ENCODE measurements around the gene NAA60.

Gene NAA60

DNA sequence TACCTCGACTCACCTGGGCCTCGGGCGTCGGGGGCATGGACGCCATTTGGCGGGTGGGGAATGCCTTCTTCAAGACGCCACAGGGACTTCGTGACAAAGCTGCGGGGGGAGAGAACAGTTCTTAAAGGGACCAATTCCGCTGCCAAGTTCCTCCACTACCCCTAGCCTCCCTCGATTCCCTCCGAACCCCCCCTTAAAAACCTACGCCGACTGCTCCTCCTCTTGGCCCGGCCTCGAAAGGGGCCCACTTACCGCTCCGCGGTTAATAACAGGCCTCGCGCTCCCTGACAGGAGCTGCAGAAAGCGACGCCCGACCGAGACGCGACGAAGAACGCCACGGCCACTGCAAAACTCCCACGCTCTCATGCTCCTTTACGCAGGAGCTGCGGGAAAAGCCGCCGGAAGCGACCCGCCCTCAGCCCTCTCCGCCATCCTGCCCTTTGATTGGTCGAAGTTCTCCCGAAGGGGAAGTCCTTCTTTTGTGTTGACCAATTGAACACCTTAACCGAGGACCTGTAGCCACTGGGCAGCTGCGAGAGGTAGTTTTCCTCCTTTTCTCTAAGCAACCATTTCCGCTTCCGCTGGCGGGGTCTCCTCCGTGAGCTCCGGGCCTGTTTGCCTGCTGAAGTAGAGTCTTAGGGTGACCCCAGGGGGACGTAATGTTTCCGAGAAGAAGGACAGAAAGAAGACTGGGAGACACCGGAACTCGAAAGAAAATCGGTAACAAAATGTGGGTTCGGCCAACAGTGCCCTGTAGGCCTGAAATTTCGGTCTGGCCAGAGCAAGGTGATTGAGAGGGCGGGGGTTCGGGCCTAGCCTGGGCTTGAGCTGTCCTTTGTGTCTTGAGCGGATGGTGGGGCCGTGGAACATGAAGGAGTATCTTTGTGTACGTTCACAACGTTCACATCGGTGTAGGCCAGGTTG lies at the start of gene NAA60, which contains the start of gene ZNF597:
NAA60 (plus strand) TSS at position 573 of the 924 bp plus-strand sequence. CDS start 32,548 bp downstream, outside the sequence.
ZNF597 (minus strand) TSS at position 397 of the 924 bp plus-strand sequence; CDS start at position 46, 351 bp downstream.
- peak; percentile 94 for DNase-seq

DNA sequence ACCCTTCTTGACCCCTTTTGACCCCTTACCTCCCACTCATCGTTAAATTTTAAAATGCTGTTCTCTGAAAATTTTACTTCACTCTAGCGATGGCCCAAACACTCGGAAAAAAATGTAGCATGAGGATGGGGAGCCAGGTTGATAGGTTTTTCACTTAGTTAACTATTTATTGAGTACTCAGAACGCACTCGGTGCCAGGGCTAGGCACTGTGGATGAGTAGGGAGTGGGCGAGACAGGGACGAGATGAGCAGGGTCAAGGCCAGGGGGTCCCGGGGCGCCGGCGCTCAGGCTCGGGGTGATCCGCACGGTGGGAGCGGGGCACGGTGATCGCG lies 43.1 kb upstream of the NAA60 start:
- no peak for DNase-seq

DNA sequence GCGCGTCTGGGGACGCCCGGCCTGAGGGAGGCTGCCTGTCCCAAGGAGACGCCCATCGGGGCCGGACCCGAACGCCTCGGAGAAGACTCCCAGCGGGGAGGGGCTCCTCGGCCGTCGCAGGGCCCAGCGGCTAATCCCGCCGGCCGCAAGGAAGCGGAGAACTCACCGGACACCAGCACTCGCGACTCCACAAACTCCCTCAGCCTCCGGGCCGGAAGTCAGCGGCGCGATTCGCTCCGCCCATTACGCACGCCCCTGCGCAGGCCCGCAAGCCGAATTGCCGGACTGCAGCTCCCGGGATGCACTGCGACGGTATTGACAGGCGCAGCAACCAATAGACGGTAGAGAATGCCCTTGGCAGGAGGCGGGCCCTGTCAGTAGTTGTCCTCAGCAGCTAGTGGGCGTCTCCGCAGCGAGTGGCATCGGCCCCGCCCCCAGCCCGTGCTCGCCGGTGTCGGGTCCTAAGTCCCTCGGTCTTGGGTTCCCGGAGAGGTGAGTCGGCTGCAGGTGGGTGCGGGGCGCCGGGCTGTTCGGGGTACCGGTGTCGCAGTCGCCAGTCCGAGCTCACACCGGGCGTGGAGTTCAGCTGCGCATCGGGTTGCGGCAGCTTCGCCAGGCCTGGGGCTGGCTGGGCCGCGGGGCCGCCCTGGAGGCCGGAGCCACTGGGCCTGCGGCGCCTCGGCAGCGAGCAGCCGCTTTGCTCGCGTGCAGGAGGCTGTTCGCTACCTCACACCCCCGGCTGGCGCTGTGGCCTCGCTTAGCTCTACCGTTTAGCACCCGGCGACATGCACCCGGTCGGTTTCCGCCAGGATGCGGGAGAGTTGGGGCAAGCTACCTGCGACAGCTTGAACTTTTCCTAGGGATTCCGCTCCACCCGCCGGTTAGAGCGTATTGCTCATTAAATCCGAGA lies 42.4 kb upstream of the NAA60 start, which contains the start of the genes ZNF174 and ZSCAN32:
ZNF174 (plus strand) TSS at position 437 of the 910 bp plus-strand sequence. CDS start 790 bp downstream, outside the sequence.
ZSCAN32 (minus strand) TSS at position 226 of the 910 bp plus-strand sequence. CDS start 3,447 bp downstream, outside the sequence.
- peak; percentile 99 for DNase-seq

DNA sequence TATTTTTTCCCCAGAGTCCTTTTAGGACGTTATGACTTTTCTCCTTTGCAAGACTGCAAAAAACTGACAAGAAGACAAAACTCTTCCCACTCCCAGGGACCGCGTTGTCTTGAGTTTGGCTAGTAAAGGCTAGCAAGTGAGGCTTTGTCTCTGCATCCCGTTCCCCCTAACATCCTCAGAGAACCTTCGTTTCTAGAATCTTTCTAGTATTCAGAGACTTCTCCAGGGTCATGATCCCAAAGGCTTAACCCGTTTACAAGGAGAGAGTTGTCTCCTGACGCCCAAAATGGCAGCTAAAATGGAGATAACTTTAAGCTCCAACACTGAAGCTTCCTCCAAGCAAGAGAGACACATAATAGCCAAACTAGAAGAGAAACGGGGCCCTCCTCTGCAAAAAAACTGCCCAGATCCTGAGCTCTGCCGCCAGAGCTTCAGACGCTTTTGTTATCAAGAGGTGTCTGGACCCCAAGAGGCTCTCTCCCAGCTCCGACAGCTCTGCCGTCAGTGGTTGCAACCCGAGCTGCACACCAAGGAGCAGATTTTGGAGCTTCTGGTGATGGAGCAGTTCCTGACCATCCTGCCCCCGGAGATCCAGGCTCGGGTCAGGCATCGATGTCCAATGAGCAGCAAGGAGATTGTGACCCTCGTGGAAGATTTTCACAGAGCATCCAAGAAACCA lies 41.6 kb upstream of the NAA60 start:
- DNase-seq = peak; percentile 2

DNA sequence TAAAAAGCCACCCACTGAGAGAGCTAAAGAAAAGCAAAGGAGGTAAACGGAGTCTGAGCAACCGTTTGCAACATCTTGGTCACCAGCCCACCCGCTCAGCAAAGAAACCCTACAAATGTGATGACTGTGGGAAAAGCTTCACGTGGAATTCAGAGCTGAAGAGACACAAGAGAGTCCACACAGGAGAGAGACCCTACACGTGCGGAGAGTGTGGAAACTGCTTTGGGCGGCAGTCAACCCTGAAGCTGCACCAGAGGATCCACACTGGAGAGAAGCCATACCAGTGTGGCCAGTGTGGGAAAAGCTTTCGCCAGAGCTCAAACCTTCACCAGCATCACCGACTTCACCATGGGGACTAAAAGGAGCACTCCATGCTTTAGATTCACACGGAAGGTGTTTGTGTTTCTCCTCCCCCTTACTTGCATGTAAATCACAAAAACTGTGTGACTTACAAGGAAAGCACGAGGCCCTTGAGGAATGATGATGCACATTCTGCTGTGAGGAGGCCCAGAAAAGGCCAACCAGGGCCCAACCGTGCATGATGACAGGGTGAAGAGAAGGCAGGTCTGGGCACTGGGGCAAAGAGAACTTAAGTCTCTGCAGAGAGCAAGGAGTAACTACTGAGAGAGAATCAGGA lies 34.8 kb upstream of the NAA60 start:
- DNase-seq = no peak

DNA sequence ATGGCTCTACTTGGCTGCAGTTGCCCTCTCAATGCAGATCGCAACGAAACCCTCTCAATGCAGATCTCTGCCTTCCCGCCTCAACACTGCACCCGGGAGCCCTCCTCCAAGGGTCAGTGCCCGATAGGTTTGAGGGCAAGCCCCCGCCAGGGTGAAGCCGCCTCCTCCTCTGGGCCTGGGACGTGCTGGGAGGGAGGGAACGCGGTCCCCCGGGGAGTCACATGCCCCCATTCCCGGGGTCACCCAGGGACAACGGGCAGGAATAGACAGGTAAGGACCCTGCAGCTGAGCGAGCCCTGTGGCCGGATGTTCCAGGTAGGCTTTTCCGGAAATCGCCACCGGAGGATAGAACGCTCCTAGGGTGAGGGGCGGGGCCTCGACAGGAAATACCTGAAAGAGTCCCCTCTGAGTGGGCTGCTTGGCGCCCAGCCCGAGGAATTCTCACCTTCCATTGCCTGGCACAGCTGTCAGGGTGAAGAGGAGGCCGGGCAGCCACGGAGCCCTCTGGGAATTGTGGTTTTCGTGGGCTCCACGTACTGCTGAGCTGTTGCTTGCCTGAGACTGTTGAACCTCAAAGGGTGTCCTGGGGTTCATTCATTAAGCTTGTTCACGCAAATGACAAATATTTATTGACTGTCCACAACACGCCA lies 29.6 kb upstream of the NAA60 start:
- no peak for DNase-seq

DNA sequence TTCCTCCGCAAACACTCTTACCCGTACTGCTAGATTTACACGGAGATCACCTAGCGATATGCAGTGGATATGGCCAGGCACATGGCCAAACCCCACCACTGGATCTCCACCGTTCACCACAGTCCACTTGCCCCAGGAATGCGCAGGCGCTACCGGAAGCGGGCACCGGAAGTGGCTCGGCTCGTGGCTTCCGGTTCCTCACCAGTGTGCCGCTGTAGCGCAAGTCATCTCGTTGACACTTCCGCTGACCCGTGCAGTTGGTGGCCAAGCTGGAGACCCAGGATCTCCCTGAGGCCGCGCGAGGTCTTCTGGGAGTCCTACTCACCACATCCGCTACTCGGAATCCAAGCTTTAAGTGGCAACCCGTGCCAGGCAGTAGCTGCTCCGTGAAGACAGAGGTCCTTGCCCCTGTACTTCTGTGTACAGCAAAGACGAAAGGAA lies 11.7 kb upstream of the NAA60 start:
- DNase-seq = peak; percentile 51

DNA sequence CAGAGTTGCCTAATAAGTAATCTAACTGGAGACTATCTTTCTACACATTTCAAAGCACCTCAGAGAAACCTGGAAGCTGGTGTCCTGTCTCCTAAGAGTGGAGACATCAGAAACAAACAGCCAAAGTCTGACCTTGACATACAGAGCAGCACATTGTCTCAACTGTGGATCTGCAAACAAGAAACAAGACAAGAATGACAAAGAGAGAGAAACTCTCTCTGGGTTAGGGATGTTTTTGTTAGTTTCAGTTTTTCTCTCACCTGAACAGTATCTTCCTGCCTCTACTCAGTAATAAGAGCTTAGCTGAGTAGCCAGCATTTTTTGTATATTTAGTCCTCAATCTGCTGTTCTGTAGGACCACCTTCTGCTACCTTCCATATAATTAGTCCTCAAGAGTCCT lies 9.1 kb upstream of the NAA60 start:
- no peak for DNase-seq

DNA sequence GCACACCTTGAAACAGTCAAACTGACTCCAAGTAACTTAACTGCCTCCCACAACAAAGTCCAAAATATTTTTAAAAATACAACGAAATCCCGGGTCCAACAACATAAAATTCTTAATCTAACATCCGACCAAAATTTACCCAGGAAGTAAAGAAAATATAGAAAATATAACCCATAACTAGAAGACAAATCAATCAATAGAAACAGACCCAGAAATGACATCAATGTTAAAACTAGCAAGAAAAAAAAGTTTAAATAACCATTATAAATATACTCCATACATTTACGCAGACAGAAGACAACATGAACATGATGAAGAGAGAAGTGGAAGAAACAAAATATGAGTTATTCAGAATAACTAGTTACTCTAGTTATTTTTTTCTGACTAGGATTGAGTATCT lies 3.8 kb upstream of the NAA60 start:
- no peak for DNase-seq

DNA sequence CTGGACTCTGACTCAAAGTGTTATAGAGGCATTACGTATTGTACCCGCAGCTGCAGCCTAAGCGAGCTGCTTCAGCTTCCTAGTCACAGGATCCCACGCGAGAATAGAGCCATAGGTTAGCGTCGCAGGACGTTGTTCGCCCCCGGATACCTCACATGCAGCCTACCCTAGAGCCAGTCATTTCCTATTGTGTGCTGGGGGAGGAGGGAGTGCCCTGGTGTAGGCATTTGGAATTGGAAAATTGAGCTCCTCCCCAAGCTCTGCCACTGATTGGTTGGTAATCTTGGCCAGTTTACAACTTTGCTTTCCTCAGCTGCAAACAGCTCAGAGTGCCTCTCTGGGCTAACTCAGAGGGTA lies 530 bp downstream of the NAA60 start:
- peak; percentile 81 for DNase-seq

DNA sequence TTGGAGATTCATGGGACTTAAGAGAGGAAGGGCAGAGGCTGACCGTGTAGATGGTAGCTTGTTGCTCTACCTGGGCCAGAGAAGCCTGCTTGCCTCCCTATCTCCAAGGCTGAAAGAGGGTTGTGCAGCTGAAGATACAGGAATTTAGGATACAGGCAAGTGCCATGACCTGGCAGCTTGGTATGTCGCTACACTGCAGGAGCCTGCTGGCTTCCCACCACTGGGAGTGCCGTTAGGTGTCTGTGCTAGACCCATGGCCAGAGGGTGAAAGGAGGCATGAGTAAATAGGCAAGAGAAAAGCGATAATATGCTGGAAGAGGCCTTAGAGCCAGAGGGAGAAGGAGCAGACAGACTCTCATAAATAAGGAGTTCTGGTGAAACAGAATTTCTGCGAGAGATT lies 10.6 kb downstream of the NAA60 start:
- DNase-seq = no peak

DNA sequence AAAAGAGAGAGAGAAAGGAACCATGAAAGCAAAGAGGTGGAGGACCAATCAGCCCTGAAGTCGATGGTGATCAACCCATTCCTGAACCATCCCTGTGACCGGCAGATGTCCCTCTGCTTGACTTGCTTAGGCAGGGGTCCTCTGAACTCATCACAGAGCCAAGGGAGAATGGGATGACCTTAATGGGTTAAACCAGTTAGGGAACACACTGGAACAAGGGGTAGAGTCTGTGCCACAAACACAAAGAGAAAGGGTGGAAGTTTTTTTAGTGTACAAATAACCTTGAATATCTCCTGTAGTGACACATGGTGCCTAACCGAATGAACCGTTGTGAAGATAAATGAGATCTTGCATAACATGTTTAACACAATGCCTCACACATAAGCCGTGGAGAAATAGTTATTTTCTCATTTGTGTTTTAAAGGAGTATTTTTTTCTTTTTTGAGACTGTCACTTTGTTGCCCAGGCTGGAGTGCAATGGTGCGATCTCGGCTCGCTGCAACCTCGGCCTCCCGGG lies 11.2 kb downstream of the NAA60 start:
- DNase-seq = no peak

DNA sequence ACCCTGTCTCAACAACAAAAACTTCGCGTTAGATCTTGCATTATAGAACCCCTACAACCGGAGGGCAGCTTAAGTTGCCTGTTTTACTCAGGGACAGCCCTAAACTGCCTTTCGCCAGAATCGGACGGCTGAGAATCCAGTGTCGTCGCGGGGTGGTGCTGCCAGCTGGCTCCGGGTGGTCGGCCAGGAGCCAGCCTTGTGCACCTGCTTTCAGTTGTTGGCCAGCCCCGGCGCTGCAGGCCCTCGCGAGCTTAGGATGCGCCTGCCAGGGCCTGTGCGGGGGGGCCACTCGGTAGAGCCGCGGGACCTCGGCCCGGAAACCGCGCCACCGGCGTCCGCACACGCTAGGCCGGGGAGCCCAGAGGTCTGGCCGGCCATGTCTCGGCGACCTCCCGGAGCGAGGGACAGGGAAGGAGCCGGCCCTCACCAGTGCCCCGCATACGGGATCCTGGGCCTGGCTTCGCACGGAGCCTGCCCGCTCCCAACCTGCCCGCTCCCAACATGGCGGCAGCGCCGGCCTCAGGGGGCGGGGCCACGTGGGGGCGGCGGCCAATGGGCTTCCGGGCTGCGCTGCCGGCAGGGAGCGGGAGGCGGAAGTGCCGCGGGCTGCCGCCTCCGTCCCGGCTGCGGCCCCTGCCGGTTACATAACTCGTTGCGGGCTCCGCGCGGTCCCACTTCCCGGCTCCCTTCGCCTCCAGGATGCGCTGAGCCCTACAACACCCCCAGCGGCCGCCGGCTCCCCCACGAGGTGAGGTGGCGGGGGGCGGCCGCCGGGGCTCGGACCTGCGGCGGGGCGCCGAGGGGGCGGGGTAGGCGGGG lies 14.2 kb downstream of the NAA60 start:
- DNase-seq = peak; percentile 93

DNA sequence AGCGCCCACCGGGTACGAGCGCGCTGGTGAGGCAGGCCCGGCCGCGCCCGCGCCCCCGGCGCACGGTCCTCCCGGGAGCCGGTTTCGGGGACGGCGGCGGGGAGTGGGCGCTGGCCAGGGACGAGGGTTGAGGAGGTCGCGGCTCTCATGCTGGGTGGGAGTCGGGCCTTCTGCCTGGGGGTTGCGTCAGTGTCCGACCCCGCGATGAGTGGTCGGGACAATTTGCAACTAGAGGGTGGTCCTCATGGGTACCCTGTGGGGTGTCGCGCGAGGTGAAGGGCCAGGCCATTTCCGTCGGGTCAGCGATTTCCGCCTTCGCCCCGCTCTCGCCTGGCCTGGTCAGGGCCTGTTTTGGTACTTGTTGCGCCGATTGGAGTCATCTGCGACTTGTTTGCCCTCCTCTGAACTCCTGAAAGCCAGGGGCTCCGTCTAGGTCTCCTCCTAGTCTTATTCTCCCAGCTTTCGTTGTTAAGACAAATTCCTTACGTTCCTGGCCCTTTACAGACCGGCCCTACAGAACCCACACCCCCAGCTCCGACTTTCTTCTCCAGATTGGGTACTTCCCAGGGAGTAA lies 14.9 kb downstream of the NAA60 start:
- peak; percentile 13 for DNase-seq

DNA sequence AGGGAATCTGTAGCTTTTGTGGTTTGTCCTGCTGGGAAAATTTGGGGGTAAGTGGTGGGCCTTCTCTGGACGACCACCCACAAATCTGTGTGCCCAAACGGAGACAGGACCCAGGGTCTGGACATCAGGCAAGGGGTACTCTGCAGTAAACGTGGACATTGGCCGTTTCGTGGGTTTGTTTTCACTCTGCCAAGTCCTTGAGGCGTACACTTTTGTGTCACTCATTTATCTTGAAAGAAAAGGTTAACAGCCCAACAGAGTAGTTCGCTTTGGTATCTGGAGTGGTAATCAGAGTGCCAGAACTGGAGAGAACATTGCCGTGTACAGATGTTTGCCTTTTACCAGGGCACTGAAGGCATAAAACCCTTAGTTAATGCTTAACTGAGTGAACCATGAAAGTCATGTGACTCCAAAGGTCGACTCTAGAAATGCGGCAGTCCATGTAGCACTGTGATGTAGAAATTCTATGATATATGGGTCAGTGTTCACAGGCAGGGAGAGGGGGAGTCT lies 15.4 kb downstream of the NAA60 start:
- peak; percentile 41 for DNase-seq

DNA sequence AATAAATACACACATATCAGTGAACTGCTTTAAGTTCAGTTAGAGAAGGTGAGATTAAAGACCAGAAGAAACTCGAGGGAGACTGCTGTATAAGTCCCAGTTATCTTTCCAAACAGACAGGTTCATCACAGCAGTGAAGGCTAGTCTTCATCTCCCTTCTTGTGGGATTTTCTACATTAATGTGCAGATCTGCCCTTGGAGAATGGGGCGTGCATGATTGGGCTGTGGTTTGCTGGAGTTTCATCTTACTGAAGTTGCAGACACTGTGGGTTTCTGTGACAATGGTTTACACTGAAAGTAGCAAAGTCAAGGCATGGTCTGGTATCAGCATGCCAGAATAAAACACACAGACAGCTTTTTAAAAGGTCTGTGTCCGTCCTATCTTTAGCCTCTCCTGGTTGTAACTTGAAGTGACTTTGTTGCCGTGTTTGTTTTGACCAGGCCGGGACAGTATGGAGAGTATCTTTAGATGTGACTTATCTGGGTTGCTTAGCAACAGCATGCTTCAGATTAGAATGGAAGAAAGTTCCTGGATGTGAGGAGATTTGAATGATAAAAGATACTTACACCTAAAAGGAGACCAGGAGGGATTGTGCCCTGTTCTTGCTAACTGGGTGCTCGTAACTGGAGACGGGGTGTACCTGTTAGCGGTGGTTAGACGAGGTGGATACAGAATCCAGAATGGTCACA lies 16.1 kb downstream of the NAA60 start:
- DNase-seq = no peak

DNA sequence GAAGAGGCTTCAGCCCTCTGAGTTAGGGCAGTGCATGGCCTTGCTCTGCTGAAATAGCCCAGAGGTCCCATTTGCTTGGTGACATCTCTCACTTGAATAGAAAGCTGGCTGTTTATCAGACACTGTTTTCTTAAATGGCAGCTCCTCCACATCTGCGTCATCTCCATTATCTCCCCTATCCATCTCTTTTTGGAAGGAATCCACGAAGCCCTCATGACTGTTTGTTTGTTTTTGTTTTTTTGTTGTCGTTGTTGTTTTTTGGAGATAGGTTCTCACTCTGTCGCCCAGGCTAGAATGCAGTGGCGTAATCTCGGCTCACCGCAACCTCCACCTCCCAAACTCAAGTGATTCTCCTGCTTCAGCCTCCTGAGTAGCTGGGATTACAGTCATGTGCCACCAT lies 16.6 kb downstream of the NAA60 start:
- DNase-seq = no peak

DNA sequence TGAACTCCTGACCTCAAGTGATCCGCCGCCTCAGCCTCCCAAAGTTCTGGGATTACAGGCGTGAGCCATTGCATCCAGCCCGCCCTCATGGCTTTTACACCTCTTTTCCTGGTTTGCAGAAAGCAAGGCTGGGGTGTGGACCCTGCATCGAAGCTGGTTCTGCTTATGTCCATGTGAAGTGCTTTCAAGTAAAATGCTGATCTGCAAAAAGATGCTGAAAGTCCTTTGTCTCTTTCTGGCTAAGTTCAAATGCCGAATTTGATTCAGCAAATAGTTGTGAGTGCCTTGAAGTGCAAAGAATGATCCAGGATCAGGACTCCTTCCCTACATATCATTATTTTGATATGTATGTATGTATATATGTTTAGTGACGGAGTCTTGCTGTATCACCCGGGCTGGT lies 17.1 kb downstream of the NAA60 start:
- no peak for DNase-seq

DNA sequence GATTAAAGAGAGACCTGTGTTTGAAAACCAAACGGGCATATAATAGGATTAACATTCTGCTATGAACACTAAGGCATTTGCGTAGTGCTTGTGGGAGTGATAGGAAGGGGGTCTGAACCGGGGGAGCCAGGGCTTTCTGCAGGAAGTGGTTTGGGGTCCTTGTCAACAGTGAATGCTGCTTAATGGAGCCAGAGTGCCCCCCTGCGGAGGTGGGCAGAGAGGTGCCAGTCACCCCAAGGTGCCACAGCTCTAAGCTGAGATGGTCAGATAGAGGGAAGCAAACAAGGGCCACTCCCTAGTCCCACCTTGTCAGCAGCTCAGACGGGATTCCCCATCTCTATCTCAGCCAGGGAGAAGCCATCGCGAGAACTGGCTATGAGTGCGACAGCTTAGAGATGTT lies 17.7 kb downstream of the NAA60 start:
- DNase-seq = peak; percentile 45

Data from inflammatory macrophage treated with lipopolysaccharide for 4 hours (primary cell).